Panc1 (cell line): ENCODE results near the gene MKRN2.

Experiments
- POLR2AphosphoS5 ChIP-seq: IDR thresholded peaks from 2 replicates; pipeline ENCODE4 v1.6.1; 2012; ENCODE audit warnings: mild to moderate bottlenecking, low read depth, low read length, moderate library complexity
- SIN3A ChIP-seq: IDR thresholded peaks from 2 replicates; pipeline ENCODE4 v1.6.1; 2012; ENCODE audit warnings: low read depth, mild to moderate bottlenecking, low read length, moderate library complexity, borderline replicate concordance; ENCODE audit not compliant: insufficient read depth
- TCF7L2 ChIP-seq: IDR thresholded peaks from 2 replicates; pipeline ENCODE4 v1.6.1; 2011; ENCODE audit warnings: mild to moderate bottlenecking, low read depth, low read length, inconsistent platforms

- TF ChIP-seq SIN3A, result no peak
- no peak for TF ChIP-seq POLR2AphosphoS5
- no peak for TF ChIP-seq TCF7L2
Observed at GRCh38 chr3:12544652-12545472, 12.0 kb upstream of the MKRN2 start.
